DOHH2 (cell line): ENCODE data around the gene ART5.

ENCODE experiments used
- H3F3A ChIP-seq: fragments of 200-600 bp; sonication (generic), shearing (Covaris generic); 2 replicates; pipeline ENCODE4 v1.6.0; 2016; ENCODE audit warnings: antibody characterized with exemption, mild to moderate bottlenecking; ENCODE audit not compliant: control insufficient read depth, insufficient read depth
- H3K27ac ChIP-seq: fragments of 200-600 bp; sonication (generic); 2 replicates; pipeline ENCODE4 v1.5.1; 2014; ENCODE audit warnings: low read depth, mild to moderate bottlenecking, low read length, moderate library complexity
- H3K27me3 ChIP-seq: fragments of 200-600 bp; sonication (generic); 2 replicates; pipeline ENCODE4 v1.6.1; 2014; ENCODE audit warnings: mild to moderate bottlenecking, low read length, mixed read lengths; ENCODE audit not compliant: control insufficient read depth
- H3K36me3 ChIP-seq: fragments of 200-600 bp; sonication (generic); 2 replicates; pipeline ENCODE4 v1.6.1; 2014; ENCODE audit warnings: mild to moderate bottlenecking, low read length, moderate library complexity, mixed read lengths; ENCODE audit not compliant: control insufficient read depth
- H3K4me1 ChIP-seq: fragments of 200-600 bp; sonication (generic); 2 replicates; pipeline ENCODE4 v1.6.1; 2014; ENCODE audit warnings: mild to moderate bottlenecking, low read length, mixed read lengths; ENCODE audit not compliant: control insufficient read depth
- H3K4me2 ChIP-seq: fragments of 200-600 bp; sonication (generic); 2 replicates; pipeline ENCODE4 v1.6.0; 2014; ENCODE audit warnings: mild to moderate bottlenecking, low read length, moderate library complexity
- H3K4me3 ChIP-seq: fragments of 200-600 bp; sonication (generic); 2 replicates; pipeline ENCODE4 v1.5.1; 2014; ENCODE audit warnings: mild to moderate bottlenecking, low read length, mixed read lengths
- H3K79me2 ChIP-seq: fragments of 200-600 bp; sonication (generic); 2 replicates; pipeline ENCODE4 v1.6.1; 2014; ENCODE audit warnings: mild to moderate bottlenecking, low read length, mixed read lengths; ENCODE audit not compliant: control insufficient read depth
- H3K9me2 ChIP-seq: fragments of 200-600 bp; sonication (generic); replicated peaks from 2 replicates; pipeline ENCODE4 v1.6.1; 2014; ENCODE audit warnings: mild to moderate bottlenecking, low read length, mixed read lengths; ENCODE audit not compliant: control insufficient read depth
- H3K9me3 ChIP-seq: fragments of 200-600 bp; sonication (generic); 2 replicates; pipeline ENCODE4 v1.6.1; 2014; ENCODE audit warnings: antibody characterized with exemption, low read length, mixed read lengths; ENCODE audit not compliant: control insufficient read depth, insufficient read depth
- H4K20me1 ChIP-seq: fragments of 200-600 bp; sonication (generic); 2 replicates; pipeline ENCODE4 v1.6.0; 2014; ENCODE audit warnings: low read depth, mild to moderate bottlenecking, antibody characterized with exemption, low read length, moderate library complexity; ENCODE audit not compliant: control insufficient read depth, insufficient read depth
- CTCF ChIP-seq: fragments of 200-600 bp; sonication (generic); IDR thresholded peaks from one replicate; pipeline ENCODE4 v1.5.1; 2014; ENCODE audit warnings: antibody characterized with exemption, mild to moderate bottlenecking, low read depth, low read length; ENCODE audit not compliant: poor library complexity, severe bottlenecking
- EZH2phosphoT487 ChIP-seq: fragments of 200-600 bp; sonication (generic); IDR thresholded peaks from 2 replicates; pipeline ENCODE4 v1.6.1; 2017; ENCODE audit warnings: borderline replicate concordance, mild to moderate bottlenecking, antibody characterized with exemption, low read length, moderate library complexity, mixed read lengths

The ART5 gene

GRCh38 chr11:3611976-3612678 is 29.7 kb downstream of the ART5 start:
- Histone ChIP-seq H3K4me1 (no peaks in the 10 kb centered on the region), H3K27me3 (no peaks in the 10 kb centered on the region; the same call in 1 of the 2 replicates), H3K9me2 (no peaks in the 10 kb centered on the region), H3K36me3 (no peaks in the 10 kb centered on the region), H3K79me2 (no peaks in the 10 kb centered on the region), H3K4me2 (no peak overlapping the region), H3F3A (no peaks in the 10 kb centered on the region), H4K20me1 (no peaks in the 10 kb centered on the region), H3K9me3 (no peaks in the 10 kb centered on the region), H3K4me3 (no peak overlapping the region), H3K27ac (no peak overlapping the region)
- TF ChIP-seq CTCF (no peak), EZH2phosphoT487 (no peak)

GRCh38 chr11:3610846-3611245 is 30.9 kb downstream of the ART5 start:
- H3K36me3 ChIP-seq, result no peaks in the 10 kb centered on the region
- no peaks in the 10 kb centered on the region for H4K20me1 ChIP-seq
- no peak overlapping the region for H3K4me3 ChIP-seq
- no peak overlapping the region for H3K4me2 ChIP-seq
- no peaks in the 10 kb centered on the region for H3K79me2 ChIP-seq
- H3K27me3 ChIP-seq, result peaks cover under 1% of the 10 kb centered on the region
- H3F3A ChIP-seq, result no peaks in the 10 kb centered on the region
- H3K9me2 ChIP-seq, result no peaks in the 10 kb centered on the region
- H3K27ac ChIP-seq, result no peak overlapping the region
- TF ChIP-seq CTCF, result no peak
- TF ChIP-seq EZH2phosphoT487, result no peak
- no peaks in the 10 kb centered on the region for H3K9me3 ChIP-seq
- no peaks in the 10 kb centered on the region for H3K4me1 ChIP-seq

GRCh38 chr11:3609416-3610265 is 32.2 kb downstream of the ART5 start:
- no peaks in the 10 kb centered on the region for H3K4me1 ChIP-seq
- H3K27ac ChIP-seq, result no peak overlapping the region
- no peaks in the 10 kb centered on the region for H3F3A ChIP-seq
- TF ChIP-seq EZH2phosphoT487 (no peak), CTCF (peak; percentile 68)
- H3K79me2 ChIP-seq, result no peaks in the 10 kb centered on the region
- no peak overlapping the region for H3K4me3 ChIP-seq
- H3K36me3 ChIP-seq, result no peaks in the 10 kb centered on the region
- no peaks in the 10 kb centered on the region for H3K9me3 ChIP-seq
- H3K4me2 ChIP-seq, result no peak overlapping the region
- H4K20me1 ChIP-seq, result no peaks in the 10 kb centered on the region
- peaks cover 4% of the 10 kb centered on the region; the same call in 1 of the 2 replicates for H3K27me3 ChIP-seq
- no peaks in the 10 kb centered on the region for H3K9me2 ChIP-seq
